SK-N-MC (cell line): ENCODE results near the gene PI4KA.

ENCODE experiments used
- DNase-seq: peaks from one replicate; pipeline ENCODE4 v3.0.0-alpha.2; 2011; ENCODE audit warnings: low read depth, low spot score
- H3K27ac ChIP-seq: fragments of 200-600 bp; sonication (generic); 2 replicates; pipeline ENCODE4 v1.5.1; 2016; ENCODE audit warnings: mixed run types
- H3K36me3 ChIP-seq: fragments of 200-600 bp; sonication (generic); 2 replicates; pipeline ENCODE4 v1.6.1; 2017; ENCODE audit warnings: antibody characterized with exemption, low read length, mixed read lengths; ENCODE audit not compliant: insufficient read depth
- H3K4me3 ChIP-seq: fragments of 200-600 bp; sonication (generic); 2 replicates; pipeline ENCODE4 v1.5.1; 2016
- H3K9ac ChIP-seq: fragments of 200-600 bp; sonication (generic); 2 replicates; pipeline ENCODE4 v1.8.0; 2017; ENCODE audit warnings: mixed run types, mixed read lengths; ENCODE audit not compliant: insufficient read length
- H3K9me3 ChIP-seq: fragments of 200-600 bp; sonication (generic); 2 replicates; pipeline ENCODE4 v1.6.1; 2017; ENCODE audit warnings: low read depth, mild to moderate bottlenecking, antibody characterized with exemption, low read length, moderate library complexity, mixed read lengths
- EZH2 ChIP-seq: fragments of 200-600 bp; sonication (generic); IDR thresholded peaks from one replicate; pipeline ENCODE4 v1.6.1; 2017; ENCODE audit warnings: antibody characterized with exemption
- FOXP2 ChIP-seq: optimal IDR thresholded peaks from 2 replicates; pipeline ENCODE3; 2011; ENCODE audit warnings: mild to moderate bottlenecking, moderate library complexity; ENCODE audit not compliant: insufficient read depth; ENCODE audit errors: extremely low read length, control extremely low read depth
- POLR2AphosphoS5 ChIP-seq: IDR thresholded peaks from 2 replicates; pipeline ENCODE4 v1.6.1; 2012; ENCODE audit warnings: mild to moderate bottlenecking, low read depth, low read length, borderline replicate concordance

Gene PI4KA

DNA sequence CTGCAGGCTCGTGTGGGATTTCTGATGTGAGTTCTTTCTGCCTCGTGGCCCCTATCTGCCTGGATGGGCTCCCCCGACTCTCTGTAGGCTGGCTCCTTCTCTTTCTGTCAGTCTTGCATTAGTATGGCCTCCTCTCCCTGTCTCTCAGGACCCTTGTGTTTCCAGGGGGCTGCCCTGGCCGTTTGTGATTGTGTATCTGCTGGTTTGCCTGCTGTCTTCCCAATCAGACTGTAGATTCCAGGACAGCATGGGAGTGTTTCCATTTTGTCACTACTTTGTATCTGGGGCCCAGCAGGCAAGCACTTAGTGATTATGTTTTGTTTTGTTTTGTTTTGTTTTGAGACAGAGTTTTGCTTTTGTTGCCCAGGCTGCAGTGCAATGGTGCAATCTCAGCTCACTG is 25.8 kb upstream of the PI4KA start:
- Histone ChIP-seq H3K27ac (no peak overlapping the region), H3K9me3 (no peaks in the 10 kb centered on the region), H3K9ac (no peak overlapping the region), H3K36me3 (peaks cover 8% of the 10 kb centered on the region; the same call in 1 of the 2 replicates), H3K4me3 (no peak overlapping the region)
- no peak for TF ChIP-seq POLR2AphosphoS5
- no peak for TF ChIP-seq EZH2
- no peak for TF ChIP-seq FOXP2
- DNase-seq = no peak

DNA sequence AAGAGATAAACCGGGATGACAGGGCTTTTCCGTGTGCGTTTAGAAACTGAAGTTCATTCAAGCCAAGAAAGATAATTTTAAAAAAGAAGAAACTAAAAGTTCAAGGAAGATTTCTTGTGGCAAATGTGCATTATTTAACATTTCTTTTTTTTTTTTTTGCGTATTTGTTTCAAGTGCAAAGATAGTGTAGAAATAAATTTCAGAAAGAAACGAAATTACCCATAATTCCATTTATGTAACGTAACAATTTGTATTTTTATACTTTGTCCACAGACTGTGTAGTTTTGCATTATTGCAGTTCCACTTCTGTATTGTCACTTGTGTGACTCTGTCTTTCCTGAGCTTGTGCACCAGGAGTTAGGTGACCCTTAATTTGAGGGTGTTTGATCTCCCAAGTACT is 24.2 kb upstream of the PI4KA start:
- TF ChIP-seq FOXP2 (no peak), EZH2 (no peak), POLR2AphosphoS5 (no peak)
- H3K9ac ChIP-seq = no peak overlapping the region
- no peak overlapping the region for H3K27ac ChIP-seq
- H3K4me3 ChIP-seq = no peak overlapping the region
- no peak for DNase-seq
- peaks cover 8% of the 10 kb centered on the region; the same call in 1 of the 2 replicates for H3K36me3 ChIP-seq
- H3K9me3 ChIP-seq = no peaks in the 10 kb centered on the region

DNA sequence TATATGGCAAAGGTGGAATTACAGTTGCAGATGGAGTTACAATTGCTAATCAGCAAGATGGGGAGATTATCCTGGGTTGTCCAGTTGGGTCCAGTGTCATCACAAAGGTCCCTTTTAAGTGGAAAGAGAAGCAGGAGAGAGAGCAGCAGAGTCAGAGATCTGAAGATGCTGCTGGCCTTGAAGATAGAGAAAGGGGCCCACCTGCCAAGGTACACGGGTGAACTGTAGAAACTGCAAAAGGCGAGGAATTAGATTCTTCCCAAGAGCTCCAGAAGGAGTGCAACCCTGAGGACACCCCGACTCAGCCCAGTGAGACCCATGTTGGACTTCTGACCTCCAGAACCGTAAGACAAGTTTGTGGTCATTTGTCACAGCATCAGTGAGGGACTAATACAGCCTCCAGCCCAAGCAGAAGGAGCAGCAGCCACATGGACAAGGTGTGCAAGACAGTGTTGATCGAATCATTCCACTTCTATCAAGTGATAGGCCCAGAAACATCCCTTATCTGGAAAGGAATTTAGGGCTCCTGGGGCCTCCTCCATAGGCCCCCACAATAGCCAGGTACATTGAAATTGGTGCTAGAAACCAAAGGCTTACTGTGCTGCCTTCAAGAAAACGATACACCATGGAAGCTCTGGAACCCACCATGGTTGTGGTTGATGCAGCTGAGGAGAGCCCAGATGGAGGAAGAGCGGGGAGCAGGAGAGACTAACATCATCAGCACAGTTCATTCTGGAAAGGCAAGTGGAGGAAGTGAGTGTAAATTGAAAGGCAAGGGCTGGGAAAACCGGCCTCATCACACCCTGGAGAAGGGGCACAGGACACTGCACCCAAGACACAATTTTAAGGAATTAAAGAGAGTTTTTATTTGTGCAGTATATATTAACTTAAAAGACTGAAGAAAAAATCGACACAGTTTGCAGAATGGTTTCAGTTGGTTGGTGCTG is 23.5 kb upstream of the PI4KA start:
- Histone ChIP-seq H3K36me3 (peaks cover 4% of the 10 kb centered on the region; the same call in 1 of the 2 replicates), H3K4me3 (no peak overlapping the region), H3K27ac (no peak overlapping the region), H3K9me3 (no peaks in the 10 kb centered on the region), H3K9ac (no peak overlapping the region)
- no peak for DNase-seq
- no peak for TF ChIP-seq POLR2AphosphoS5
- no peak for TF ChIP-seq EZH2
- no peak for TF ChIP-seq FOXP2

DNA sequence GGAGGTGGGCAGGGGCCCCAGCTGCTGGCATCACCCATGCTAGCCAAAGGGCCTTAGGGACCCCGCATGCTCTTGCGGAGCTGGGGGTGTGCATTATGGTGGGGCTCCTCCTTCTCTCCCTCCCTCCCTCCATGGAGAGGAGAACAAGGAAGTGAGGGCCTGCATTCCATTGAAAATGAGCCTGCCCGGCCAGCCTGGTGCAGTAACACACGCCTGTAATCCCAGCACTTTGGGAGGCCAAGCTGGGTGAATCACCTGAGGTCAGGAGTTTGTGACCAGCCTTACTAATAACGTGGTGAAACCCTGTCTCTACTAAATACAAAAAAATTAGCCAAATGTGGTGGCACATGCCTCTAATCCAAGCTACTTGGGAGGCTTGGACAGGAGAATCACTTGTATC is 22.6 kb upstream of the PI4KA start:
- H3K4me3 ChIP-seq = no peak overlapping the region
- DNase-seq = no peak
- no peak overlapping the region for H3K27ac ChIP-seq
- H3K36me3 ChIP-seq = peaks cover 4% of the 10 kb centered on the region; the same call in 1 of the 2 replicates
- TF ChIP-seq POLR2AphosphoS5 (no peak), FOXP2 (no peak), EZH2 (no peak)
- H3K9me3 ChIP-seq = no peaks in the 10 kb centered on the region
- H3K9ac ChIP-seq = no peak overlapping the region

DNA sequence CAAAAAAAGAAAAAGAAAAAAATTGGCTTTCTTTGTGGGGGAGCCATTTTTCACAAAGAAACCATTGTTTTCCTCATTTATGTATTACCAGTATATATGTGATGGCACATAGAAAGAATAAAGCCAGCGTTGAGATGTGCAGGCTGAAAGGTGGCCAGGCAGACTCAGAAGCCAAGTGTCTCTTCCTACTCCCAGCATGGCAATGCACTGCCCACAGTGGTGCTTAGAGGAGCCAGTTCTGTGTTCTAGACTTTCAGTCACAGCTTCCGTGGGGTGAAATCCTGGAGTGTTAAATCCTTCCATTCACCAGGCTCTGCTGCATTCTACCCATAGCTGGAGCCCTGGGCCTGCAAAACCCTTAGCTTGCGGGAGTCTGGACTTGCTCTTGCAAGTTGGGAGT is 19.1 kb upstream of the PI4KA start:
- no peak overlapping the region for H3K4me3 ChIP-seq
- H3K9me3 ChIP-seq = no peaks in the 10 kb centered on the region
- H3K27ac ChIP-seq = no peak overlapping the region
- no peak for DNase-seq
- H3K36me3 ChIP-seq = no peaks in the 10 kb centered on the region; the same call in 1 of the 2 replicates
- TF ChIP-seq FOXP2 (no peak), EZH2 (no peak), POLR2AphosphoS5 (no peak)
- H3K9ac ChIP-seq = no peak overlapping the region

DNA sequence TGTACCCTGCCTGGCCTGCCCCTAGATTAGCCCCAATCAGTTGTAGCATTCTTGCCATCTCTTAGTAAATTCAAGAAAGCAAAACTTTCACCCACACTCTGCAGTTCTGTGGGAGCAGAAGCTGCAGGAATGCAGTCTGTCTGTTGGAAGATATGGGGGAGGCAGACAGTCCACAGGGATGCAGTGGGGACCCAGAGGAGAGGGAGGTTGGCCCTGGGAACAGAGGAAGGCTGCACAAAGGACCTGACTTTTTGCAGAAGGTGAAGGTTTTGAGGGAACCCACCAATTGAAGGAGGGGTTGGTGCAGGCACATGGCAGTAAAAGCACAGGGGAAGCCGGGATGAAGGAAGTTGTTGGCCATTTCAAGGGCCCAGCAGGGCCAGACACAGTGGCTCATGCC is 16.7 kb upstream of the PI4KA start:
- H3K9me3 ChIP-seq = no peaks in the 10 kb centered on the region
- no peak overlapping the region for H3K4me3 ChIP-seq
- no peak for DNase-seq
- no peaks in the 10 kb centered on the region; the same call in 1 of the 2 replicates for H3K36me3 ChIP-seq
- H3K27ac ChIP-seq = no peak overlapping the region
- no peak for TF ChIP-seq POLR2AphosphoS5
- no peak for TF ChIP-seq EZH2
- TF ChIP-seq FOXP2 = no peak
- H3K9ac ChIP-seq = no peak overlapping the region

DNA sequence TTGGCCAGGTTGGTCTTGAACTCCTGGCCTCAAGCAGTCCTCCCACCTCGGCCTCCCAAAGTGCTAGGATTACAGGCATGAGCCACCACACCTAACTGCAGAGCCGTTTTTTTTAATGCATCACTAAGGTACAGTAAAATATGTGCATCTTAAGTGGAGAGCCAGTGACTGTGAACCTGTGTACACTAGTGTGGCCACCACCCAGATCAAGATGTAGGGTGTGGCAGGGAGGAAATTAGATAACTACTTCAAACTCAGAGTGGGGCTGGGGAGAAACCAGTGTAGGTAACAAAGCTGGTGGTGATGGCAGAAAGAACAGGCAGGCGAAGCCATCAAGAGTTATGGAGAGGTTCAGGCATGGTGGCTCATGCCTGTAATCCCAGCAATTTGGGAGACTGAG is 14.6 kb upstream of the PI4KA start:
- Histone ChIP-seq H3K4me3 (no peak overlapping the region), H3K9ac (no peak overlapping the region), H3K36me3 (no peaks in the 10 kb centered on the region; the same call in 1 of the 2 replicates), H3K9me3 (no peaks in the 10 kb centered on the region), H3K27ac (no peak overlapping the region)
- DNase-seq = no peak
- no peak for TF ChIP-seq POLR2AphosphoS5
- no peak for TF ChIP-seq EZH2
- TF ChIP-seq FOXP2 = no peak

DNA sequence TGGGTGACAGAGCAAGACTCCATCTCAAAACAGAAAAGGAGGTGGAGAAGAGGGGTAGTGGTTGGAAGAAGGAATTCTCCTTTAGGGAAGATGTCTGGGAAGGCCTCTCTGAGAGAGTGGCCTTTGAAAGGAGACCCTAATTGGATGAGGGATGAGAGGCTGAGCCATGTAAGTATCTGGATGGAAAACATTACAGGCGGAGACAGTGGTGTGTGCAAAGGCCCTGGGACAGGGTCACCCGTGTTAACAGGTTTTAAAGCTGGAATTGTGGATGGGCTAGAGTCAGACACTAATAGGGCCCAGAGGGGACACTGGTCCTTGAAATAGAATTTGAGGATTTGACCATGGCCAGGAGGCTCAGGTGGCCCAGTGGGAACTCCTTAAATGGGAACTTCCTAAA is 10.6 kb upstream of the PI4KA start:
- Histone ChIP-seq H3K9me3 (no peaks in the 10 kb centered on the region), H3K27ac (no peak overlapping the region), H3K36me3 (no peaks in the 10 kb centered on the region; the same call in 1 of the 2 replicates), H3K4me3 (no peak overlapping the region), H3K9ac (no peak overlapping the region)
- no peak for TF ChIP-seq EZH2
- no peak for TF ChIP-seq FOXP2
- TF ChIP-seq POLR2AphosphoS5 = no peak
- DNase-seq = no peak
